GM23338 (cell line): Measurements from ENCODE around the gene TLR1. TPM values are rescaled to one million over a fixed set of nuclear protein-coding genes. Genes with fewer than 3 reads are reported as not detected.

Source experiments
- polyA plus RNA-seq: library from polyadenylated mRNA; unstranded; fragments of >200 nt; fragmentation: Nextera tagmentation; extraction: Ambion mirVana; gene quantifications from 2 replicates; pipeline ENCODE4 v1.2.1, GENCODE V29; 2016
- small RNA-seq: library from RNA; depleted of rRNA; stranded (forward); fragments of <200 nt; gene quantifications from one replicate; pipeline ENCODE3, GENCODE V24; 2014; ENCODE audit warnings: low replicate concordance
- total RNA-seq: library from RNA; depleted of rRNA; stranded (reverse); fragments of >200 nt; shearing (Covaris generic); gene quantifications from 2 replicates; pipeline ENCODE4 v1.2.3, GENCODE V29; 2014; rRNA removed

TLR1 gene
- total and polyA plus RNA-seq, 2 experiments from 2014 or later, result 0.07 TPM; not detected in 1

Small RNA genes lying within 50 kb of the gene (small RNA-seq; reads per million reads assigned to genes)
- not detected for gene RNA5SP158

Other genes starting within 250 kb of the TLR1 start
- 16.5 and 19.2 TPM in 2 replicates for gene KLF3, start 140.6 kb downstream of the TLR1 start, total RNA-seq
- gene KLF3, start 140.6 kb downstream of the TLR1 start, polyA plus RNA-seq, result 14.1 and 15.0 TPM in 2 replicates
- 0.14 TPM in 1 of 2 replicates, not detected in the other for gene TLR10, start 21.8 kb downstream of the TLR1 start, total RNA-seq
- gene TLR10, start 21.8 kb downstream of the TLR1 start, polyA plus RNA-seq, result 0.10 TPM in 1 of 2 replicates, not detected in the other
- 0.14 TPM in 1 of 2 replicates, not detected in the other for gene TLR6, start 52.0 kb upstream of the TLR1 start, total RNA-seq
- gene TLR6, start 52.0 kb upstream of the TLR1 start, polyA plus RNA-seq, result not detected in 2 replicates
- gene FAM114A1, start 63.0 kb upstream of the TLR1 start, total RNA-seq, result 14.5 and 20.3 TPM in 2 replicates
- 11.2 and 13.0 TPM in 2 replicates for gene FAM114A1, start 63.0 kb upstream of the TLR1 start, polyA plus RNA-seq
- gene TMEM156, start 227.6 kb upstream of the TLR1 start, total RNA-seq, result not detected in 2 replicates
- not detected in 2 replicates for gene TMEM156, start 227.6 kb upstream of the TLR1 start, polyA plus RNA-seq